HL-60 (cell line): ENCODE results near the gene MVP.

ENCODE experiments used
- TF ChIP-seq, protein P1 (sequence below): IDR thresholded peaks from 2 replicates; pipeline ENCODE4 v1.6.1; 2012; ENCODE audit warnings: low read depth; ENCODE audit not compliant: insufficient replicate concordance
- TF ChIP-seq, protein P2 (sequence below): IDR thresholded peaks from one replicate; pipeline ENCODE4 v1.5.1; 2011; ENCODE audit warnings: low read length, control low read depth, inconsistent platforms; ENCODE audit not compliant: insufficient read depth

DNA sequence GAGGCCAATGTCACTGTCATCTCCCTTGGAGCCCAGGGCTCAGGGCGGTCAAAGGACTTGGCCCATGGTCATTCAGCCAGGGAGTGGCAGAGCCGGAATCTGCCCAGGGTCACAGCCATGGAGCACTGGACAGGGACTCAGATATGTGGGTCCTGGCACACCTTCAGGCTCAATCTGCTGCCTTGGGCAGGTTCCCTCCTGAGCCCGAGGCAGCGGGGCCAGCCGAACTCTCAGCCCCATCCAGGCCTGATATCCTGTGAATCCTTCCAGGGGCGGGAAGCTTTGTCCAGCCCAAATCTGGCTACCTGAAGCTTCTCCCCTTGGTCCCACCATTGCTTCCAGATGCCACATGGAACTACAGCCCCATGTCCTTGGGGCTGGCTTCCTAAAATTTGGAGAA lies 54.9 kb downstream of the MVP start:
- TF ChIP-seq, protein P1, sequence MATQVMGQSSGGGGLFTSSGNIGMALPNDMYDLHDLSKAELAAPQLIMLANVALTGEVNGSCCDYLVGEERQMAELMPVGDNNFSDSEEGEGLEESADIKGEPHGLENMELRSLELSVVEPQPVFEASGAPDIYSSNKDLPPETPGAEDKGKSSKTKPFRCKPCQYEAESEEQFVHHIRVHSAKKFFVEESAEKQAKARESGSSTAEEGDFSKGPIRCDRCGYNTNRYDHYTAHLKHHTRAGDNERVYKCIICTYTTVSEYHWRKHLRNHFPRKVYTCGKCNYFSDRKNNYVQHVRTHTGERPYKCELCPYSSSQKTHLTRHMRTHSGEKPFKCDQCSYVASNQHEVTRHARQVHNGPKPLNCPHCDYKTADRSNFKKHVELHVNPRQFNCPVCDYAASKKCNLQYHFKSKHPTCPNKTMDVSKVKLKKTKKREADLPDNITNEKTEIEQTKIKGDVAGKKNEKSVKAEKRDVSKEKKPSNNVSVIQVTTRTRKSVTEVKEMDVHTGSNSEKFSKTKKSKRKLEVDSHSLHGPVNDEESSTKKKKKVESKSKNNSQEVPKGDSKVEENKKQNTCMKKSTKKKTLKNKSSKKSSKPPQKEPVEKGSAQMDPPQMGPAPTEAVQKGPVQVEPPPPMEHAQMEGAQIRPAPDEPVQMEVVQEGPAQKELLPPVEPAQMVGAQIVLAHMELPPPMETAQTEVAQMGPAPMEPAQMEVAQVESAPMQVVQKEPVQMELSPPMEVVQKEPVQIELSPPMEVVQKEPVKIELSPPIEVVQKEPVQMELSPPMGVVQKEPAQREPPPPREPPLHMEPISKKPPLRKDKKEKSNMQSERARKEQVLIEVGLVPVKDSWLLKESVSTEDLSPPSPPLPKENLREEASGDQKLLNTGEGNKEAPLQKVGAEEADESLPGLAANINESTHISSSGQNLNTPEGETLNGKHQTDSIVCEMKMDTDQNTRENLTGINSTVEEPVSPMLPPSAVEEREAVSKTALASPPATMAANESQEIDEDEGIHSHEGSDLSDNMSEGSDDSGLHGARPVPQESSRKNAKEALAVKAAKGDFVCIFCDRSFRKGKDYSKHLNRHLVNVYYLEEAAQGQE, result no peak
- TF ChIP-seq, protein P2, sequence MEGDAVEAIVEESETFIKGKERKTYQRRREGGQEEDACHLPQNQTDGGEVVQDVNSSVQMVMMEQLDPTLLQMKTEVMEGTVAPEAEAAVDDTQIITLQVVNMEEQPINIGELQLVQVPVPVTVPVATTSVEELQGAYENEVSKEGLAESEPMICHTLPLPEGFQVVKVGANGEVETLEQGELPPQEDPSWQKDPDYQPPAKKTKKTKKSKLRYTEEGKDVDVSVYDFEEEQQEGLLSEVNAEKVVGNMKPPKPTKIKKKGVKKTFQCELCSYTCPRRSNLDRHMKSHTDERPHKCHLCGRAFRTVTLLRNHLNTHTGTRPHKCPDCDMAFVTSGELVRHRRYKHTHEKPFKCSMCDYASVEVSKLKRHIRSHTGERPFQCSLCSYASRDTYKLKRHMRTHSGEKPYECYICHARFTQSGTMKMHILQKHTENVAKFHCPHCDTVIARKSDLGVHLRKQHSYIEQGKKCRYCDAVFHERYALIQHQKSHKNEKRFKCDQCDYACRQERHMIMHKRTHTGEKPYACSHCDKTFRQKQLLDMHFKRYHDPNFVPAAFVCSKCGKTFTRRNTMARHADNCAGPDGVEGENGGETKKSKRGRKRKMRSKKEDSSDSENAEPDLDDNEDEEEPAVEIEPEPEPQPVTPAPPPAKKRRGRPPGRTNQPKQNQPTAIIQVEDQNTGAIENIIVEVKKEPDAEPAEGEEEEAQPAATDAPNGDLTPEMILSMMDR, result no peak
